Measurements from ENCODE around the gene KCNT1. TPM values are rescaled to one million over a fixed set of nuclear protein-coding genes. Genes with fewer than 3 reads are reported as not detected.

Gene KCNT1
- total and polyA plus RNA-seq, 10 of the 15 experiments (the other 5 are each of a cell fraction or from before 2014, with no cell fraction given): not detected

DNA sequence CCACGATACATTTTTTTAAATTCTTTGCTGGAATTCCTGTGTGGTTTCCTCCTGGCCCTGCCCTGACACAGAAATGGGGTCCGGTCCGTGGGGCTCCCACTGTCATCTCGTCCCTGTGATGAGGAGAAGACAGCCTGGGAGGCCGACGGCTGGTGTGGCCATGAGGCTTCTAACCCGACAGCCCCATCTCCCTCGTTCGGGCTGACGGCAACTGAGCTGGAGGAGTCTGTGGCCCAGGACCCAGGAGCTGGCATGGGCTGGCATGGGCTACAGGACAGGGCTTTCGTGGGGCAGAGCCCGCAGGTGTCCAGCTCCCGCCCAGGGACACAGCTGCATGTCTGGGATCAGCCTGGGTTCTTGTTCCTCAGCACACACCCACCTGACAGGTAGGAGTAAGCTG lies 25.1 kb upstream of the KCNT1 start:
- Histone ChIP-seq H3K36me3 (ENCODE audit: control insufficient read depth in 2 of 2, insufficient read depth in 2 of 2, low read length in 1 of 2) (no peaks in the 10 kb centered on the region), H3K79me2 (ENCODE audit: control insufficient read depth, insufficient read depth, low read length) (no peaks in the 10 kb centered on the region), H3K4me1 (ENCODE audit: control insufficient read depth, insufficient read depth, low read length) (no peaks in the 10 kb centered on the region), H3K27ac (ENCODE audit: control insufficient read depth, insufficient read depth) (no peak overlapping the region), H2AFZ (ENCODE audit: control insufficient read depth, low read depth, low read length) (no peak overlapping the region), H3K9ac (ENCODE audit: control insufficient read depth, insufficient read depth, low read length) (no peak overlapping the region), H3K9me3 (replicated peaks; ENCODE audit: control insufficient read depth, insufficient read depth, low read length) (no peaks in the 10 kb centered on the region), H3K27me3 (replicated peaks in 1 of 2; ENCODE audit: control insufficient read depth in 2 of 2, insufficient read depth in 2 of 2, low read length in 1 of 2) (no peaks in the 10 kb centered on the region), H4K20me1 (ENCODE audit: control insufficient read depth, insufficient read depth) (no peaks in the 10 kb centered on the region), H3K4me2 (ENCODE audit: control insufficient read depth, insufficient read depth) (no peak overlapping the region), H3K4me3 (no peak overlapping the region)
- ChIA-PET CTCF (no interaction called here), RAD21 (ENCODE audit: unreplicated experiment) (no interaction called here), POLR2A (no interaction called here), SMC1A (ENCODE audit: uncharacterized antibody, unreplicated experiment) (no interaction called here)
- TF ChIP-seq DPF2 (IDR thresholded peaks at IDR 0.05) (no peak), KLF5 (IDR thresholded peaks at IDR 0.05; ENCODE audit: partially characterized antibody) (no peak), IRF4 (IDR thresholded peaks at IDR 0.05; ENCODE audit: low read depth, low read length) (no peak), MYC (IDR thresholded peaks at IDR 0.05; ENCODE audit: insufficient read depth, insufficient read length, insufficient replicate concordance, low read length, severe bottlenecking) (no peak), MEF2B (IDR thresholded peaks at IDR 0.05; ENCODE audit: partially characterized antibody, poor library complexity, severe bottlenecking) (no peak), TCF3 (IDR thresholded peaks at IDR 0.05; ENCODE audit: borderline replicate concordance, insufficient read depth, low read depth, low read length) (no peak), ZZZ3 (IDR thresholded peaks at IDR 0.05; ENCODE audit: control insufficient read depth, insufficient read length, low read depth) (no peak), POU2F2 (IDR thresholded peaks at IDR 0.05; ENCODE audit: borderline replicate concordance, low read depth, low read length) (no peak), ZNF274 (IDR thresholded peaks at IDR 0.05; ENCODE audit: insufficient read depth, insufficient read length) (no peak), NFXL1 (IDR thresholded peaks at IDR 0.05; ENCODE audit: borderline replicate concordance) (no peak), RAD51 (IDR thresholded peaks at IDR 0.05) (no peak)
- TF ChIP-seq, protein P1, sequence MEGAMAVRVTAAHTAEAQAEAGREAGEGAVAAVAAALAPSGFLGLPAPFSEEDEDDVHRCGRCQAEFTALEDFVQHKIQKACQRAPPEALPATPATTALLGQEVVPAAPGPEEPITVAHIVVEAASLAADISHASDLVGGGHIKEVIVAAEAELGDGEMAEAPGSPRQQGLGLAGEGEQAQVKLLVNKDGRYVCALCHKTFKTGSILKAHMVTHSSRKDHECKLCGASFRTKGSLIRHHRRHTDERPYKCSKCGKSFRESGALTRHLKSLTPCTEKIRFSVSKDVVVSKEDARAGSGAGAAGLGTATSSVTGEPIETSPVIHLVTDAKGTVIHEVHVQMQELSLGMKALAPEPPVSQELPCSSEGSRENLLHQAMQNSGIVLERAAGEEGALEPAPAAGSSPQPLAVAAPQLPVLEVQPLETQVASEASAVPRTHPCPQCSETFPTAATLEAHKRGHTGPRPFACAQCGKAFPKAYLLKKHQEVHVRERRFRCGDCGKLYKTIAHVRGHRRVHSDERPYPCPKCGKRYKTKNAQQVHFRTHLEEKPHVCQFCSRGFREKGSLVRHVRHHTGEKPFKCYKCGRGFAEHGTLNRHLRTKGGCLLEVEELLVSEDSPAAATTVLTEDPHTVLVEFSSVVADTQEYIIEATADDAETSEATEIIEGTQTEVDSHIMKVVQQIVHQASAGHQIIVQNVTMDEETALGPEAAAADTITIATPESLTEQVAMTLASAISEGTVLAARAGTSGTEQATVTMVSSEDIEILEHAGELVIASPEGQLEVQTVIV (IDR thresholded peaks at IDR 0.05; ENCODE audit: borderline replicate concordance, partially characterized antibody): no peak
- TF ChIP-seq, protein P2, sequence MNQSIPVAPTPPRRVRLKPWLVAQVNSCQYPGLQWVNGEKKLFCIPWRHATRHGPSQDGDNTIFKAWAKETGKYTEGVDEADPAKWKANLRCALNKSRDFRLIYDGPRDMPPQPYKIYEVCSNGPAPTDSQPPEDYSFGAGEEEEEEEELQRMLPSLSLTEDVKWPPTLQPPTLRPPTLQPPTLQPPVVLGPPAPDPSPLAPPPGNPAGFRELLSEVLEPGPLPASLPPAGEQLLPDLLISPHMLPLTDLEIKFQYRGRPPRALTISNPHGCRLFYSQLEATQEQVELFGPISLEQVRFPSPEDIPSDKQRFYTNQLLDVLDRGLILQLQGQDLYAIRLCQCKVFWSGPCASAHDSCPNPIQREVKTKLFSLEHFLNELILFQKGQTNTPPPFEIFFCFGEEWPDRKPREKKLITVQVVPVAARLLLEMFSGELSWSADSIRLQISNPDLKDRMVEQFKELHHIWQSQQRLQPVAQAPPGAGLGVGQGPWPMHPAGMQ (IDR thresholded peaks at IDR 0.05; ENCODE audit: borderline replicate concordance): no peak
- TF ChIP-seq, protein P3, sequence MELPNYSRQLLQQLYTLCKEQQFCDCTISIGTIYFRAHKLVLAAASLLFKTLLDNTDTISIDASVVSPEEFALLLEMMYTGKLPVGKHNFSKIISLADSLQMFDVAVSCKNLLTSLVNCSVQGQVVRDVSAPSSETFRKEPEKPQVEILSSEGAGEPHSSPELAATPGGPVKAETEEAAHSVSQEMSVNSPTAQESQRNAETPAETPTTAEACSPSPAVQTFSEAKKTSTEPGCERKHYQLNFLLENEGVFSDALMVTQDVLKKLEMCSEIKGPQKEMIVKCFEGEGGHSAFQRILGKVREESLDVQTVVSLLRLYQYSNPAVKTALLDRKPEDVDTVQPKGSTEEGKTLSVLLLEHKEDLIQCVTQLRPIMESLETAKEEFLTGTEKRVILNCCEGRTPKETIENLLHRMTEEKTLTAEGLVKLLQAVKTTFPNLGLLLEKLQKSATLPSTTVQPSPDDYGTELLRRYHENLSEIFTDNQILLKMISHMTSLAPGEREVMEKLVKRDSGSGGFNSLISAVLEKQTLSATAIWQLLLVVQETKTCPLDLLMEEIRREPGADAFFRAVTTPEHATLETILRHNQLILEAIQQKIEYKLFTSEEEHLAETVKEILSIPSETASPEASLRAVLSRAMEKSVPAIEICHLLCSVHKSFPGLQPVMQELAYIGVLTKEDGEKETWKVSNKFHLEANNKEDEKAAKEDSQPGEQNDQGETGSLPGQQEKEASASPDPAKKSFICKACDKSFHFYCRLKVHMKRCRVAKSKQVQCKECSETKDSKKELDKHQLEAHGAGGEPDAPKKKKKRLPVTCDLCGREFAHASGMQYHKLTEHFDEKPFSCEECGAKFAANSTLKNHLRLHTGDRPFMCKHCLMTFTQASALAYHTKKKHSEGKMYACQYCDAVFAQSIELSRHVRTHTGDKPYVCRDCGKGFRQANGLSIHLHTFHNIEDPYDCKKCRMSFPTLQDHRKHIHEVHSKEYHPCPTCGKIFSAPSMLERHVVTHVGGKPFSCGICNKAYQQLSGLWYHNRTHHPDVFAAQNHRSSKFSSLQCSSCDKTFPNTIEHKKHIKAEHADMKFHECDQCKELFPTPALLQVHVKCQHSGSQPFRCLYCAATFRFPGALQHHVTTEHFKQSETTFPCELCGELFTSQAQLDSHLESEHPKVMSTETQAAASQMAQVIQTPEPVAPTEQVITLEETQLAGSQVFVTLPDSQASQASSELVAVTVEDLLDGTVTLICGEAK (IDR thresholded peaks at IDR 0.05; ENCODE audit: borderline replicate concordance): no peak
- no TSS peak for BruUV-seq (replicated peaks)
- FAIRE-seq (no peak), DNase-seq (ENCODE audit: low read depth, low spot score) (no peak), ATAC-seq (no peak)
- intact Hi-C loops (cut with micrococcal nuclease; ENCODE audit: unreplicated experiment) (no loop called here), in situ Hi-C loops (cut with MboI) (no loop called here)
- WGBS (ENCODE audit: insufficient coverage, insufficient replicate concordance, low lambda C conversion rate, missing lambda C conversion rate): 37% methylated on average over 13 of the region's 13 CpGs

Data from GM12878 (cell line).